HCT116 (cell line): ENCODE measurements around the gene METTL2A.
"Not testable (repeated sequence)": the region's sequence is repeated elsewhere in the genome, so short reads cannot be mapped to it uniquely, and the experiment has no call there.

Source experiments
- ATF3 ChIP-seq: IDR thresholded peaks from 2 replicates; pipeline ENCODE4 v1.6.1; 2012
- CTCF ChIP-seq, 3 experiments: fragments of 200-600 bp in 1 of 3; sonication (generic) in 1 of 3; IDR thresholded peaks in 2 of 3; conservative IDR thresholded peaks in 1 of 3; 2 replicates each; pipeline ENCODE4 v1.5.1; 2012 to 2017; ENCODE audit warnings: low read depth in 2 of 3, low read length in 2 of 3, antibody characterized with exemption in 1 of 3, borderline replicate concordance in 1 of 3, control low read depth in 1 of 3, mild to moderate bottlenecking in 1 of 3, mixed read lengths in 1 of 3, mixed run types in 1 of 3, moderate library complexity in 1 of 3; ENCODE audit not compliant: insufficient read depth in 1 of 3
- EGR1 ChIP-seq: IDR thresholded peaks from 2 replicates; pipeline ENCODE4 v1.6.1; 2012; ENCODE audit warnings: low read depth
- EZH2 ChIP-seq: fragments of 200-600 bp; sonication (generic); IDR thresholded peaks from 2 replicates; pipeline ENCODE4 v1.6.1; 2017; ENCODE audit warnings: antibody characterized with exemption, mixed run types
- EZH2phosphoT487 ChIP-seq: fragments of 200-600 bp; IDR thresholded peaks from 2 replicates; pipeline ENCODE4 v1.6.1; 2018; ENCODE audit warnings: antibody characterized with exemption, borderline replicate concordance
- FOSL1 ChIP-seq: IDR thresholded peaks from 2 replicates; pipeline ENCODE4 v1.6.1; 2012; ENCODE audit warnings: low read depth
- MAX ChIP-seq: IDR thresholded peaks from 2 replicates; pipeline ENCODE4 v1.6.1; 2012
- POLR2A ChIP-seq: IDR thresholded peaks from 2 replicates; pipeline ENCODE4 v1.7.0; 2011; ENCODE audit warnings: borderline replicate concordance; ENCODE audit not compliant: insufficient read depth, insufficient read length; ENCODE audit errors: extremely low read depth
- POLR2AphosphoS5 ChIP-seq: IDR thresholded peaks from 2 replicates; pipeline ENCODE4 v1.6.1; 2011; ENCODE audit warnings: mild to moderate bottlenecking, low read depth, low read length, moderate library complexity
- RAD21 ChIP-seq: IDR thresholded peaks from 2 replicates; pipeline ENCODE4 v1.6.1; 2012; ENCODE audit warnings: low read depth, mild to moderate bottlenecking
- REST ChIP-seq: IDR thresholded peaks from 2 replicates; pipeline ENCODE4 v1.6.1; 2012; ENCODE audit warnings: low read depth
- SRF ChIP-seq: IDR thresholded peaks from 2 replicates; pipeline ENCODE4 v1.6.1; 2012; ENCODE audit warnings: low read depth
- ZBTB33 ChIP-seq: IDR thresholded peaks from 2 replicates; pipeline ENCODE4 v1.6.1; 2011; ENCODE audit warnings: mild to moderate bottlenecking, low read length, moderate library complexity; ENCODE audit not compliant: insufficient replicate concordance; ENCODE audit errors: extremely low read depth
- ZNF274 ChIP-seq: fragments of 200-500 bp; sonication (Bioruptor generic); IDR thresholded peaks from 2 replicates; pipeline ENCODE4 v1.6.1; 2014; ENCODE audit warnings: mild to moderate bottlenecking, low read depth, low read length, inconsistent platforms

GRCh38 chr17:62473030-62473982, 49.6 kb downstream of the METTL2A start:
- TF ChIP-seq POLR2AphosphoS5; EZH2phosphoT487; CTCF (IDR thresholded peaks at IDR 0.05 in 2 of 3, conservative IDR thresholded peaks at IDR 0.05 in 1 of 3; ENCODE audit: borderline replicate concordance in 1 of 3, insufficient read depth in 1 of 3, low read depth in 2 of 3, low read length in 2 of 3); EZH2; POLR2A; ATF3; REST; MAX; SRF; ZNF274; EGR1; ZBTB33; RAD21; FOSL1: not testable (repeated sequence)
